Measurements from ENCODE around the gene PHKG2.

GRCh38 chr16:30728899-30729672 is 19.1 kb upstream of the PHKG2 start:
- TF ChIP-seq, protein P1, sequence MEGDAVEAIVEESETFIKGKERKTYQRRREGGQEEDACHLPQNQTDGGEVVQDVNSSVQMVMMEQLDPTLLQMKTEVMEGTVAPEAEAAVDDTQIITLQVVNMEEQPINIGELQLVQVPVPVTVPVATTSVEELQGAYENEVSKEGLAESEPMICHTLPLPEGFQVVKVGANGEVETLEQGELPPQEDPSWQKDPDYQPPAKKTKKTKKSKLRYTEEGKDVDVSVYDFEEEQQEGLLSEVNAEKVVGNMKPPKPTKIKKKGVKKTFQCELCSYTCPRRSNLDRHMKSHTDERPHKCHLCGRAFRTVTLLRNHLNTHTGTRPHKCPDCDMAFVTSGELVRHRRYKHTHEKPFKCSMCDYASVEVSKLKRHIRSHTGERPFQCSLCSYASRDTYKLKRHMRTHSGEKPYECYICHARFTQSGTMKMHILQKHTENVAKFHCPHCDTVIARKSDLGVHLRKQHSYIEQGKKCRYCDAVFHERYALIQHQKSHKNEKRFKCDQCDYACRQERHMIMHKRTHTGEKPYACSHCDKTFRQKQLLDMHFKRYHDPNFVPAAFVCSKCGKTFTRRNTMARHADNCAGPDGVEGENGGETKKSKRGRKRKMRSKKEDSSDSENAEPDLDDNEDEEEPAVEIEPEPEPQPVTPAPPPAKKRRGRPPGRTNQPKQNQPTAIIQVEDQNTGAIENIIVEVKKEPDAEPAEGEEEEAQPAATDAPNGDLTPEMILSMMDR (optimal IDR thresholded peaks at IDR 0.05 in 1 of 3, IDR thresholded peaks at IDR 0.05 in 1 of 3, conservative IDR thresholded peaks at IDR 0.05 in 1 of 3; ENCODE audit: extremely low read depth in 1 of 3, insufficient read depth in 2 of 3, low read length in 3 of 3) = no peak
- no peak for TF ChIP-seq EZH2 (IDR thresholded peaks at IDR 0.05; ENCODE audit: low read length)

Measured in keratinocyte (primary cell).